Colonic mucosa (tissue), 4 donors: ENCODE measurements around the gene CYP4V2. TPM values are rescaled to one million over a fixed set of nuclear protein-coding genes. Genes with fewer than 3 reads are reported as not detected.

Experiments used
- DNase-seq: peaks from one replicate; pipeline ENCODE4 v3.0.0-alpha.2; 2020
- H3K27ac ChIP-seq: fragments of 200-600 bp; one replicate; pipeline ENCODE4 v1.8.0; 2021
- H3K27me3 ChIP-seq: fragments of 200-600 bp; one replicate; pipeline ENCODE4 v1.8.0; 2021
- H3K36me3 ChIP-seq: fragments of 200-600 bp; one replicate; pipeline ENCODE4 v1.8.0; 2021
- H3K4me1 ChIP-seq: fragments of 200-600 bp; one replicate; pipeline ENCODE4 v1.8.0; 2021; ENCODE audit warnings: mild to moderate bottlenecking
- H3K4me3 ChIP-seq: fragments of 200-600 bp; one replicate; pipeline ENCODE4 v1.8.0; 2021
- H3K9ac ChIP-seq, 2 donors: one replicate each; pipeline ENCODE4 v1.7.0; 2013; ENCODE audit warnings: control low read depth in 2 of 2, low read depth in 2 of 2, low read length in 2 of 2
- H3K9me3 ChIP-seq: fragments of 200-600 bp; one replicate; pipeline ENCODE4 v1.8.0; 2021
- CTCF ChIP-seq: fragments of 200-600 bp; IDR thresholded peaks from one replicate; pipeline ENCODE4 v1.8.0; 2022; ENCODE audit warnings: antibody characterized with exemption, mild to moderate bottlenecking
- intact Hi-C: fragments of 100-400 bp; cut with DNase I; formaldehyde crosslinking; loops from one replicate; pipeline ENCODE4 v1.14.1; 2022
- total RNA-seq, 2 donors: library from RNA; stranded (reverse); fragmentation: NEBNext Ultra II Directional in 1 of 2; extraction: Animal tissue kit (Norgen Biotek cat#: 25700) in 1 of 2; gene quantifications; one replicate each; pipeline ENCODE4 v1.2.1, GENCODE V29; 2021
- donor health status: healthy.
- donor health status: DM: no; HTN: no; CAD: no.
- donor health status: DM: no; HTN: no; CAD: no.

Gene CYP4V2
- total RNA-seq, 2 donors from 2014 or later: 20.3 to 36.0 TPM

GRCh38 chr4:186169333-186169944, 21.9 kb upstream of the CYP4V2 start:
- TF ChIP-seq CTCF: no peak
- H3K36me3 ChIP-seq: no peaks in the 10 kb centered on the region
- intact Hi-C loops: no loop called here
- no peaks in the 10 kb centered on the region for H3K27me3 ChIP-seq
- no peak for DNase-seq
- H3K9ac ChIP-seq: no peak overlapping the region
- no peak overlapping the region for H3K4me3 ChIP-seq
- H3K27ac ChIP-seq: no peak overlapping the region
- no peaks in the 10 kb centered on the region for H3K4me1 ChIP-seq
- H3K9me3 ChIP-seq: no peaks in the 10 kb centered on the region

- no peak for TF ChIP-seq CTCF
- H3K9ac ChIP-seq: no peak overlapping the region
- H3K36me3 ChIP-seq: no peaks in the 10 kb centered on the region
- H3K4me1 ChIP-seq: no peaks in the 10 kb centered on the region
- intact Hi-C loops: no loop called here
- H3K27me3 ChIP-seq: no peaks in the 10 kb centered on the region
- H3K4me3 ChIP-seq: no peak overlapping the region
- no peaks in the 10 kb centered on the region for H3K9me3 ChIP-seq
- H3K27ac ChIP-seq: no peak overlapping the region
- DNase-seq: no peak
Measured at GRCh38 chr4:186169945-186170802, 21.2 kb upstream of the CYP4V2 start.

- Histone ChIP-seq H3K9ac (no peak overlapping the region), H3K36me3 (no peaks in the 10 kb centered on the region), H3K27ac (no peak overlapping the region), H3K4me3 (no peak overlapping the region), H3K4me1 (no peaks in the 10 kb centered on the region), H3K27me3 (no peaks in the 10 kb centered on the region), H3K9me3 (no peaks in the 10 kb centered on the region)
- no peak for DNase-seq
- no peak for TF ChIP-seq CTCF
- intact Hi-C loops: no loop called here
Measured at GRCh38 chr4:186170966-186171365, 20.4 kb upstream of the CYP4V2 start.

DNA sequence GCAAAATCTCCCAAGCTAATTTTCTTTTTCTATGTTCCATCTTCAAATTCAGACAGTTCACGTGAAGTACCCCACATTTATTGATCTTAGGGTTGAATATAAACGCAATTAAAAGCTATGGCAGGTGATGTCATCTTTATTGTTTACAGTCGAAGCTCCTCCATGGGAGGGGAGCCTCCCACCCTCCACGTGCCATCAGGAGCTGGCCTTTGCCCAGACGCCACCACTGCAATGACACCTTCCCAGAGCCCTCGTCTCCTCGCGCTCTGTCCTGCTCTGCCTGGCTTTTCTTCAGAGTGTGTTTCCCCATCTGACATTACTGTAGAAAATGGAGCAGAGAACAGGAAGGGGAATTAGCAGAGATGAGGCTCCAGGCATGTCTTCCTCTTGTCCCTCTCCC, 18.8 kb upstream of the CYP4V2 start:
- DNase-seq: no peak
- no peak for TF ChIP-seq CTCF
- intact Hi-C loops: no loop called here

DNA sequence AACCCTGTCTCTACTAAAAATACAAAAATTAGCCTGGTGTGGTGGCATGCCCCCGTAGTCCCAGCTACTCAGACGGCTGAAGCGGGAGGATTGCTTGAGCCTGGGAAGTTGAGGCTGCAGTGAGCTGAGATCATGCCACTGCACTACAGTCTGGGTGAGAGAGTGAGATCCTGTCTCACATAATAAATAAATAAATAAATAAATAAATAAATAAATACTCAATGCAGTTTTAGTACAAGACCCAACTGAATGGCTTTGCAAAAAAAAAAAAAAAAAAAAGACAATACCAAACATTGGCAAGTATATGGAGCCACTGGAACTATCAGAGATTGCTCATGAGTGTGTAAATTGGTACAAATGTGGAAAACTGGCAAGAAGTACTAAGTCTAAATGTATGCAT, 3.3 kb upstream of the CYP4V2 start:
- Histone ChIP-seq H3K36me3 (no peaks in the 10 kb centered on the region), H3K27ac (no peak overlapping the region), H3K9ac (no peak overlapping the region), H3K4me1 (no peaks in the 10 kb centered on the region), H3K4me3 (no peak overlapping the region), H3K9me3 (no peaks in the 10 kb centered on the region), H3K27me3 (no peaks in the 10 kb centered on the region)
- DNase-seq: no peak
- no peak for TF ChIP-seq CTCF
- intact Hi-C loops: no loop called here

More for the DNA sequence above, 18.8 kb upstream of the CYP4V2 start:
- no peak overlapping the region for H3K27ac ChIP-seq
- H3K9ac ChIP-seq: no peak overlapping the region
- no peaks in the 10 kb centered on the region for H3K4me1 ChIP-seq
- H3K4me3 ChIP-seq: no peak overlapping the region
- H3K9me3 ChIP-seq: no peaks in the 10 kb centered on the region
- no peaks in the 10 kb centered on the region for H3K27me3 ChIP-seq
- no peaks in the 10 kb centered on the region for H3K36me3 ChIP-seq
